ENCODE measurements around the gene ATG9A. TPM values are rescaled to one million over a fixed set of nuclear protein-coding genes. Genes with fewer than 3 reads are reported as not detected.

ATG9A gene
- total and polyA plus RNA-seq, 2 of the 8 experiments (the other 6 are each of a cell fraction or from before 2014, with no cell fraction given): 43.6 to 66.8 TPM

- TF ChIP-seq HDAC6 (IDR thresholded peaks at IDR 0.05; ENCODE audit: low read depth, low read length) (no peak), BRCA1 (IDR thresholded peaks at IDR 0.05; ENCODE audit: low read depth, low read length) (no peak), MAFK (IDR thresholded peaks at IDR 0.05; ENCODE audit: low read depth, low read length) (no peak), SRF (IDR thresholded peaks at IDR 0.05; ENCODE audit: low read depth, low read length) (no peak), HDAC2 (IDR thresholded peaks at IDR 0.05; ENCODE audit: borderline replicate concordance in 1 of 2, low read depth in 2 of 2, low read length in 2 of 2) (no peak), ASH2L (IDR thresholded peaks at IDR 0.05; ENCODE audit: low read length) (no peak), NANOG (IDR thresholded peaks at IDR 0.05; ENCODE audit: insufficient read depth, low read depth, low read length, poor library complexity, severe bottlenecking) (no peak), CTCF (IDR thresholded peaks at IDR 0.05; ENCODE audit: control extremely low read depth in 1 of 3, insufficient read depth in 1 of 3, low read depth in 1 of 3, low read length in 3 of 3) (no peak), TAF1 (IDR thresholded peaks at IDR 0.05; ENCODE audit: low read depth, low read length) (no peak), BACH1 (IDR thresholded peaks at IDR 0.05; ENCODE audit: low read length) (no peak)
Observed at GRCh38 chr2:219209236-219210195, 19.9 kb downstream of the ATG9A start (continued).
